HG02759 (cell line): ENCODE data around the gene SPSB4.
"Not testable (repeated sequence)": the region's sequence is repeated elsewhere in the genome, so short reads cannot be mapped to it uniquely, and the experiment has no call there.

Experiments
- ATAC-seq: cut with Tn5 transposase; IDR thresholded peaks from one replicate; pipeline ENCODE4 v1.9.1; 2021; ENCODE audit warnings: mild to moderate bottlenecking, moderate library complexity; ENCODE audit not compliant: unreplicated experiment

Gene SPSB4

DNA sequence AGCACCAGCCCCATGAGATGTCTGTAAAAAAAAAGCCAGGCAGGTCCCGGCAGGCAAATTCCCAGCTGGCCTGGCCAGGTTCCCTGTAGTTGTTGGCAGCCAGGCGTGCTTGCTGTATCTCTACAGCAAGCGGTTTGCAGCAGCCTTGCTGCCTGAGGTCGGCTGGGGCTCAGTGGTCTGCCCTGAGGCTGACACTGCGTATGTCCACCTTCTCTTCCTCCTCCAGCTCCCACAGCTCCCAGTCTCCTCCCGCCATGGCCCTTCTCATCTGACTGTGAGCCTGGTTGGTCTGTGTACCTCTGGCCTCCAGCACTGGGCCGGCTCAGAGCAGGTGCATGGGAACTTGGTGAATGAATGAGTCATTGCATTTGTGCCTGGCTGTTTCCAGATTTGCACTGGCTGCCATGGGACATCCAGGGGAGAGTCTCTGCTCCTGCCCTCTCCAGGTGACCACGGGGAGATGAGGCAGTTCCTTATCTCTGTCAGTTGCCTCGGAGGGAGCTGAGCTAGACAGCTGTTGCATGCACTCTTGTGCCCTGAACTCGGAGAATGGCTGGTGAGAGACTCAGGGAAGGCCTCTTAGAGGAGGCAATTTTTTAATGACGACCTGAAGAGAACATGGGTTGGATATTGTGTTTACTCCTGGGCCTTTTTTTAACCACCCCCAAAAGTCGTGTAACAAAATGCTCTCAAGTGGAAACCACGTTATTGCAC is 43.0 kb downstream of the SPSB4 start:
- ATAC-seq = no peak

GRCh38 chr3:141094790-141095545 is 43.8 kb downstream of the SPSB4 start:
- ATAC-seq = no peak

- no peak for ATAC-seq
Measured at GRCh38 chr3:141095546-141095937, 44.4 kb downstream of the SPSB4 start.

DNA sequence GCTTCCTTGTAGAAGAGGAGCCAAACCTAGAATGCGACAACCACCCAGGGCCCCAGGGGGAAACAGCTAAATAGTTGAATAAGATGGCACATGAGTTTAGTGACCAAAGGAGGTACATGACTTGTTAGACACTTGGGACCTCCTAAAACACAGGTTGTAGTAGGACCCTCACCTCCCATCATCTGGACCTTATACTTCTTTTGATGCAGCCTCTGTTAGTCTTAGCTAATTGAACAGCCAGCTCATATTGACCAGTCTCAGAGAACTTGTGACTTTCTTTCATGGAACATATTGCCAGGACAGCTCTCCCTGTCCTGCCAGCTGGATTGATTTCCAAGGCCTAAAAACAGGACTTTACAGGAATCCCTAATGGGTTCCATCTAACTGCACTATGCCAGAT is 45.0 kb downstream of the SPSB4 start:
- no peak for ATAC-seq

DNA sequence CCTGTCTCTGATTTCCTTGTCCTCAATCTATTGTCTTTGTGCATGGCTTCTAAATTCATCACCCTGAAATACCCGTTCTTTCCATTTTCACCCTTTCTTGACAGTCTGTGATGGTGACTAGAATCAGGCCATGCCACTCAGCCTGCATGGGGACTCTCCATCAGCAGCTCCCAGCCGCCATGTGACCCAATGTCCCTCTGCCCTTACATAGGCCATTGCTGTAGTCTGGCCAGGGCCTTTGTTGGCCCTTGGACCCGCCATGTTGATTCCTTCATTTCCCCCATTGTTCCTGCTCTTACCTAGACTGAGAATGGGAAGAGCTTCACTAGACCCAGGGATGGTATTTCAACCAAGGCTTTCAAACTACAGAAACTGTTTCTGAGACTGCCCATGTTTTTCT is 45.8 kb downstream of the SPSB4 start:
- no peak for ATAC-seq

DNA sequence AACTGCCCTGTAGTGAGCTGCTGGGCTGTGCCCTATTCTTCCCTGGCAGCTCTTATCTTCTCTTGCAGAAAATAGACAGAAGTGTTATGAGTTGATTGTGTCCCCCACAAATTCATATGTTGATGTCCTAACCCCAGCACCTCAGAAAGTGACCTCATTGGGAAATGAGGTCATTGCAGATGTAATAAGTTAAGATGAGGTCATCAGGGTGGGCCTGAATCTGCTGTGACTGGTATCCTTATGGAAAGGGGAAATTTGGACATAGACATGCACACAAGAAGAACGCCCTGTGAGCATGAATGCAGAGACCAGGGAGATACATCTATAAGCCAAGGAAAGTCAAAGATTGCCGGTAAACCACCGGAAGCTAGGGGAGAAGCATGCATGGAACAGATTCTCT is 49.0 kb downstream of the SPSB4 start:
- ATAC-seq = no peak

DNA sequence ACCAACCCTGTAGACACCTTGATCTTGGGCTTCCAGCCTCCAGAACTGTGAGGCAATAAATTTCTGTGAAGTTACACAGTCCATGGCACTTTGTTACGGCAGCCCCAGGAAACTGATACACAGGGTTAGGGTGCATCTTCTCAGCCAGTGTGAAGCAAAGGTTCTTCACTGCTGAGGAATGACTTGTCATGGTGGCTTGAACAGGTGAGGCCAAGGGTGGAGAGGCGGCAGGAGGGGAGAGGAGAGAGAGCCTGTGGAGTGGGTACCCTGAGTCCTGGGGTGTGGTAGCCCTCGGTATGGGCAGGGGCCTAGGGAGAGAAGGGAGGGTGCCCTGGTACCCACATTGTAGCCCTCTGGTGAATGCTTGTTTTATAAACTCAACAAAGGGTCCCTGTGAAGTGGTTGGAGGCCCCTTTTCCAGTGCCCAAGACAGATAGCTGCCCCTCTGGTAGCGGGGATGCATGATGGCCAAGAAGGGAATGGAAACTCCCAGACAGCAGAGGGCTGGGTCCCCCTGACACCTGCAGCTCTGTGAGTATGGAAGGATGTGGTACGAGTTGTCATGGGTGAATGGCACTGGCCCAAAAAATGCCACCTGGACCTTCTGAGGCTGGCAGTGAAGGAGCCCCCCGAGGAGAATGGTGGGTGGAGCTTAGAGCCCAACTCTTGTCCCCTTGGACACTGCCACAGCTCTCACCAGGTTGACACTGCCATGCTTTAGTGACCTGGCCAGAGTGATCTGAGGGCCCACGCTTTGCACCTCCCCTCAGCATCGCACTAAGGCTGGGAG is 49.6 kb downstream of the SPSB4 start:
- no peak for ATAC-seq

GRCh38 chr3:141102372-141102771 is 51.2 kb downstream of the SPSB4 start:
- ATAC-seq = no peak

DNA sequence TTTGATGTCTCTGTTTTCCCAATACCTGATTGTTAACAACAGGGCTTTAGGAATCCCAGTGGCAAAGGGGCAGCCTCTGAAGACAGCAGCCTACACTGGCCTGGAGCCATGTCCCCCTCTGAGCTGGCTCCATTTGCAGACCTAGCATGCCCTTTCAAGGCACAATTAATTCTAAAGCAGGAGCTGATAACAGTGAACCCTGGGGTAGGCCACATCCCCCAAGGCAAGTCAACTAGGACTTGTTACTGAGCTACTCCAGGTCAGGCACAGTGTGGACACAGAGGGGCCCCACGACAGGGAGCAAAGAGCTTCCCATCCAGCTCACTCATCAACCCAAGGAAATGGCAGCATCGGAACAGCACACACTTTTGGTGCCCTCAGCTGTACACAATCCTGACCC is 51.9 kb downstream of the SPSB4 start:
- no peak for ATAC-seq

DNA sequence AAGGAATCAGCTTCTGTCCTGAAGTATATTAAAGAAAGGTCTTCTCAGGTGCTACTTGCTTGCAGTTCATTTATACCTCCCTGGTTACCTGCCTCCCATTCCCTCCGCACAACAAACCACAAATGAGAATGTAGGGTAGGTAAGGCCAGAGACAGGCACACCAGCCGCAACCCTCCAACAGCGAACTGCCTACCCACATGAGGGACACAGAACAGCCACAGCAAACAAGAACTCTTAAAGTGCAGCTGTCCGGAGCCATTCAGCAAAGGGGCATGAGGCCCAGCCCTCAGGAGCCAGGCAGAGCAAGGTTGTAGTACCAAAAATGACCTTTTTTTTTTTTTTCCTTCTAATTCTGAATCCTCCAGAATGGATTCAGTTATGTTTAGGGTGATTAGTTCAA is 52.4 kb downstream of the SPSB4 start:
- ATAC-seq = no peak

DNA sequence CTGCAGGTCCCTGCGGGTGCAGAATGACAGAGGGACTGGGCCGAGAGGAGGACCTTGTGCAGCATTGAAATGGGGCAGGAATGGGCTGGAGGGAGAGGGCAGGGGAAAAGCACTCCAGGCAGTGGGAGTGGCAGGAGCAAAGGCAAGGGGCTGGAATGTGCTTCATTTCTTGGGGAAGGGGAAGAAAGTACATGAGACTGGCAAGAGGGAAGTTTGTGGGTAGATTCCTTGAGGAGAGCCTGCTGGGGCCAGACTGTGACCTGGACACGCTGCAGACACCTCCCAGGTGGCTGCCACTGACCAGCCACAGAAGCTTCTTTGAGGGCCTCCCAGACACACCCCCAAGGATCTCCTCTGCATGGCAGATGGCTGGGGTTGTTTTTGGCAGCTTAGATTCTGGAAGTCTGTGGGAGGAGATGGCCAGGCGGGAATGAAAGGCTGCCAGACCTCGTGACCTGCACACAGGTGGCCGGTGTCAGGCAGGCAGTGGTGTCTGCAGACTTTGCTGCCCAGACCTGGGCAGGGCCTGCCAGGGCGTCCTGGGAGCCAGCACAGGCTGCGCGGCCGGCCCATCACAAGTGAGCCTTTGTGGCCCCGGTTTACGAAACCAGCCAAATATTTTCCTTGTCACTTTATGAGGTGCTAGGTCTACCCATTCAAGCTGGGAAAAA is 53.1 kb downstream of the SPSB4 start:
- ATAC-seq = no peak

DNA sequence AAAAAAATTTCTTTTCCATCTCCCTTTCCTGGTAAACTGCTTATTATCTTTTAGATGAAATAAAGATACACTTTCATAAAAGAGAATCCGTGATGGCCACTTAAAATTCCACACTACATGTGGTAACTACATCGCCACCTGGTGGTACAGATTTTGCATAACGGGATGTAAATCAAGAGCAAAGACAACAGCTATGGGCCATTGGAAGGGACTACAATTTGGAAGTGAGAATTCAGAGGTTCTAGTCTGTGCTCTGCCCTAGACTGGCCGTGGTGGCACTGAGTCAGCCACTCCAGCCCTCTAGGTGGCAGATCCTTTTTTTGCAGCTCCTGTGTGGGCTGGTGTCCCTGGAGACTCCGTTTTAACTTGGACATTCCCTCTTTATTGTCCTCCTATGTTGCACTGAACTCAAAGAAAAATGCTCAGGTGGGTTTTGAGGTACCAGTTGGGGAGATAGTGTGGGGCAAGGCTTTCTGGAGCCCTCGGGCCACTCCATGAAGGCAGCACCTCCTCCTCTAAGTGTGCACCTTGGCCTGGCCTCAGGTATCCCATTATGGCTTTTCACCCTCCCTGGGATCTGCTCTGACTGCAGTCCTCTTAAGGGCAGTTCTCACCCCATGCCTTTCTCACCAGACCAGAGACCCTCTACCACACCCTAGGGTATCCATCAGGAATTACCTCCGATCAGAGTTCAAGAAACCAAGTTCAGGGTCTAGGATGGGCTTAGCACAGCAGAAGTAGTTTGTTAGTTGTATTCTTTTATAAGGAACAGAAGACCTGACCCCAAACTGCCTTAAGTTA is 54.9 kb downstream of the SPSB4 start:
- ATAC-seq = no peak

DNA sequence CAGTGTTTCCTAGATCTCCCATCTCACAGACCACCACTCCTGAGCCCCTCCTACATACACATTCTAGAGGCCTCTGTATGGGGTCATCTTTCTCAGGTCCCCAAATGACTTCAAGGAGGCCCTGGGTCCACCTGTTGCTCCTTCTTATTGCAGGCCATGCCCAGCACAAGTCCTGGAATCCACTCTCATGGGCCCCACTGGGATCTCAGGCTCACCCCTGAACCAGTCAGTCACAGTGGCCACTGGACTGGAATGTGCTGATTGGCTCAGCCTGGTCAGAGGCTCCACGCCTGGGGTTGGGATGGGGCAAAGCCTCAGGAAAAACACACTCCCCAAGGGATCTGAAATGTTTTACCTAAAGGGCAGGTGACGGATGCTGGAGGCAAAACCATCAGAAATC is 55.7 kb downstream of the SPSB4 start:
- no peak for ATAC-seq

- ATAC-seq = no peak
Measured at GRCh38 chr3:141108039-141108438, 56.9 kb downstream of the SPSB4 start.

DNA sequence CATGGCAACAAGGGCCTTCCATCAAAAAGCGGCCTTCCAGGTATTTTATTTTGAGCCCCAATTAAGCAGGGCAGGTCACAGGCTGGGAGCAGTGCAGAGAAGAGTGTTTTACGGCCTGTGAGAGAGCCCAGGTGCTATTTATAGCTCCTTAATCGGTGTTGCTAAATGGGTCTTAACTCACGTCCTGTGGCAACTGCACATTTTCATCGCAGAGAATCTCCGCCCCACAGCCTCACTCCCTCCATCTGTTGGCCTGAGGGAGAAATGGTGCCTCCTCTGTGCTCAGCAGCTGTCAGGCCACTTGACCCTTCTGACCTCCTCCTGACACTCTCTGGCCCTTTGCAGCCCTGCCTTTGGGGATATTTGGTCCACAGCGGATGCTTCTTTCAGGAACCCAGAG is 58.6 kb downstream of the SPSB4 start:
- ATAC-seq = no peak

GRCh38 chr3:141110322-141110721 is 59.2 kb downstream of the SPSB4 start:
- no peak for ATAC-seq

DNA sequence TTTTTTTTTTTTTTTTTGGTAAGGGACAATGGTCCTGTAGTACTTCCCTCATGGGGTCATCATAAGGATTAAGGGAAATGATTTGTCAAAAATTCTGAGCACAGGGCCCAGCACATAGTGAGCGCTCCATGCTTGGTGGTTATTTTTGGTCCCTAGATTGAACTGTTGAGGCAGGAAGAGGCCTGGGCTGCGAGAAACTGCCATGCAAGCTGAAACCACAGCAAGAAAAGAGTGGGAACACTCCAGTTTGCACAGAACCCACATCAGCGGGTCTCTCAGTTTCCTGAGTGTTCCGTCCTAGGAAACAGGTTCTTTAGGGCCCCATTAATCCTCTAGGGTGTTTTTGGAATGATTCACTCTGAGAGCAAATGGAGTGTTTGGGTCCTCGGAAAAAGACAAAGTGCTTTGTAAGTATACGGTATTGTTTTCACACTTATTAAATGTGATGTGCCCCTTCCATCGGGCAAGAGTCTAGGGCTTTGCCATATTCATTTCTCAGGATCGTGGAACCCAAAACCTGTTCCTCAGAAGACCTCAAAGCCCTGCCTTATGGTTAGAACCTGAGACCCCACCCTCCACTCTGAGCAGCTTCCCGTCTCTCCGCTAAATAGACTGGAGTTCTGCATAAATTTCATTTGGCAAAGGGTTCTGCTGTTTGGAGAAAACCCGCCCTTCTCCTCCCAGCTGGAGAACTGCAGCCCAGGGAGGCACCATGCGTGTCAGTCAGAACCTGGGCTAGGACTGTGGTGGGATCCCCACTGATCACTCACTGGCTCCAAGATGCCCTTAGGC is 60.4 kb downstream of the SPSB4 start:
- ATAC-seq = no peak

DNA sequence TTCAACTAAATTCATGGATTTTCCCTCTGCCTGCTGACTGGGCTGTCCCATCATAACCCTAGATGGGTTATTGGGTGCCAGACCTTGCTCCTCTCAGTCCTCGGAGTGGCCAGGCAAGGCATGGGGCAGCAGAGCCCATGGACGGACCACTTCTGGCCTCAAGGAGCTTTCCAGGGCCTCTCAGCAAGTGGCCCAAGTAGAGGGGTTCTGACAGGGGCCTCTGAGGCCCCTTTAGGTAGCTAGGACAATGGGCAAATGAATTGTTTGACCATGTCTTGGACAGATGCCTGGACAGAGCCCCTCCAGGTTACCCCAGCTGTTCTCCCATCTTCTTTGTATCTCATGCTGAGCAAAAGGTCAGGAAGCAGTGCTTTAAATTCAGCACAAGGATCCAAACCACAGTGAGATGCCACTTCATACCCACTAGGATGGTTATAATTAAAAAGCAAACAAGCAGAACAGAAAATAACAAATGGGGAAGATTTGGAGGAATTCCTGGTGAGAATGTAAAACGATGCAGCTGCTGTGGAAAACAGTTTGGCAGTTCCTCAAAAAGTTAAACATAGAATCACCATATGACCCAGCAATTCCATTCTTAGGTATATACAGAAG is 61.6 kb downstream of the SPSB4 start:
- no peak for ATAC-seq

DNA sequence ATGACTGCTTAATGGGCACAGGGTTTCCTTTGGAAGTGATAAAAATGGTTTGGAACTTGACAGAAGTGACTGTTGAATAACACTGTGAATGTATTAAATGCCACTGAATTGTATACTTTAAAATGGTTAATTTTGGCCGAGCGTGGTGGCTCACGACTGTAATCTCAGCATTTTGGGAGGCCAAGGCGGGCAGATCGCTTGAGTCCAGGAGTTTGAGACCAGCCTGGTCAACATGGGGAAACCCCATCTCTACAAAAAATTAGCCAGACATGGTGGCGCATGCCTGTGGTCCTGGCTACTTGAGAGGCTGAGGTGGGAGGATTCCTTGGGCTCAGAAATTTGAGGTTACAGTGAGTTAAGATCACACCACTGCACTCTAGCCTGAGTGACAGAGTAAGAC is 62.5 kb downstream of the SPSB4 start:
- not testable (repeated sequence) for ATAC-seq
